ENCODE data around the gene CUEDC1. TPM values are rescaled to one million over a fixed set of nuclear protein-coding genes. Genes with fewer than 3 reads are reported as not detected.

The CUEDC1 gene
- polyA plus RNA-seq, 2 of the 4 experiments (the other 2 are of a cell fraction): 44.3 to 90.6 TPM

GRCh38 chr17:57902800-57903759 lies 52.1 kb downstream of the CUEDC1 start (continued):
- TF ChIP-seq EP300 (IDR thresholded peaks at IDR 0.05) (peak; percentile 36 to 72; a peak in 2 of 5 replicates), RAD21 (conservative IDR thresholded peaks at IDR 0.05 in 1 of 2, IDR thresholded peaks at IDR 0.05 in 1 of 2) (peak; percentile 41 to 53), JUNB (IDR thresholded peaks at IDR 0.05) (0 out of 2 replicates have a peak, but pooled peaks have one; percentile 55), ZNF302 (CRISPR knock-in tag; IDR thresholded peaks at IDR 0.05) (no peak), EHF (CRISPR knock-in tag; IDR thresholded peaks at IDR 0.05) (0 out of 2 replicates have a peak, but pooled peaks have one; percentile 19), ATOH8 (CRISPR knock-in tag; IDR thresholded peaks at IDR 0.05; ENCODE audit: low read depth) (0 out of 2 replicates have a peak, but pooled peaks have one; percentile 18), E2F6 (IDR thresholded peaks at IDR 0.05; ENCODE audit: borderline replicate concordance, low read depth) (peak; percentile 82), SMC3 (IDR thresholded peaks at IDR 0.05) (peak; percentile 49; the same call in 2 of the 3 replicates), MAX (IDR thresholded peaks at IDR 0.05) (peak; percentile 84; the same call in 1 of the 2 replicates), HDAC2 (IDR thresholded peaks at IDR 0.05) (no peak), GATA3 (IDR thresholded peaks at IDR 0.05; ENCODE audit: borderline replicate concordance) (peak; percentile 57), JUN (IDR thresholded peaks at IDR 0.05) (peak; percentile 84 to 89), HOXB13 (CRISPR knock-in tag; IDR thresholded peaks at IDR 0.05; ENCODE audit: low read depth) (peak; percentile 91)

- CTCF ChIA-PET: interaction anchor here (0.6 to 23.5 kb wide), 13 partner anchors 10 to 789 kb away, joined by 3 to 859 read pairs (median 6); partner anchors contain the start of genes CUEDC1, MRPS23 and VEZF1
- no peak for ATAC-seq
- POLR2A ChIA-PET: no interaction called here
- H3K9me3 ChIP-seq: no peaks in the 10 kb centered on the region
- H3K4me3 ChIP-seq: no peak overlapping the region
- no peak for DNase-seq (ENCODE audit: low read depth in 1 of 2, low spot score in 1 of 2)
- 84% methylated on average over 13 of the region's 13 CpGs for whole genome bisulfite sequencing (ENCODE audit: missing lambda C conversion rate)
- peaks cover 87% of the 10 kb centered on the region for H3K4me1 ChIP-seq
- no peak for FAIRE-seq
- H3K27ac ChIP-seq: peak overlapping the region; percentile 94 to 97
- no peak for TF ChIP-seq CBX8 (IDR thresholded peaks at IDR 0.05)
- TF ChIP-seq ESRRA (IDR thresholded peaks at IDR 0.05; ENCODE audit: borderline replicate concordance, low read length): no peak
- TF ChIP-seq POLR2A (IDR thresholded peaks at IDR 0.05; ENCODE audit: low read length): no peak
- TF ChIP-seq SREBF2 (IDR thresholded peaks at IDR 0.05): no peak
- peak; percentile 3 for TF ChIP-seq MAFK (IDR thresholded peaks at IDR 0.05; ENCODE audit: partially characterized antibody)
- no peak for TF ChIP-seq HOXB13 (CRISPR knock-in tag; IDR thresholded peaks at IDR 0.05; ENCODE audit: low read depth)
- no peak for TF ChIP-seq FOXS1 (CRISPR knock-in tag; IDR thresholded peaks at IDR 0.05)
- peak overlapping the region; percentile 77 for H3K4me2 ChIP-seq
These were observed 53.0 kb downstream of the CUEDC1 start for GRCh38 chr17:57902117-57902799.

GRCh38 chr17:57900991-57901743 lies 54.0 kb downstream of the CUEDC1 start:
- ATAC-seq: no peak
- peak overlapping the region; percentile 49 for H3K4me2 ChIP-seq
- peaks cover 79% of the 10 kb centered on the region for H3K4me1 ChIP-seq
- ChIA-PET POLR2A (interaction anchor here (0.8 to 1.2 kb wide), 2 partner anchors 34 to 78 kb away, joined by 3 read pairs; no protein-coding TSS in a partner anchor), CTCF (interaction anchor here (0.6 to 23.5 kb wide), 13 partner anchors 9 to 211 kb away, joined by 3 to 859 read pairs (median 4); partner anchors contain the start of genes CUEDC1 and MRPS23)
- DNase-seq (ENCODE audit: low read depth in 1 of 2, low spot score in 1 of 2): no peak
- H3K9me3 ChIP-seq: no peaks in the 10 kb centered on the region
- H3K4me3 ChIP-seq: no peak overlapping the region
- H3K27ac ChIP-seq: peak overlapping the region; percentile 94 to 97
- 0 out of 2 replicates have a peak, but pooled peaks have one; percentile 45 for TF ChIP-seq CHD4 (IDR thresholded peaks at IDR 0.05; ENCODE audit: borderline replicate concordance)
- no peak for TF ChIP-seq ELK1 (IDR thresholded peaks at IDR 0.05; ENCODE audit: low read depth, low read length)
- no peak for TF ChIP-seq RARB (CRISPR knock-in tag; IDR thresholded peaks at IDR 0.05)
- TF ChIP-seq RNF2 (IDR thresholded peaks at IDR 0.05; ENCODE audit: borderline replicate concordance, low read depth): no peak
- no peak for TF ChIP-seq CBX2 (IDR thresholded peaks at IDR 0.05; ENCODE audit: borderline replicate concordance, low read depth)
- TF ChIP-seq EHF (CRISPR knock-in tag; IDR thresholded peaks at IDR 0.05): no peak
- TF ChIP-seq KDM1A (IDR thresholded peaks at IDR 0.05; ENCODE audit: low read depth): peak; percentile 76; the same call in 1 of the 2 replicates
- 72% methylated on average over 6 of the region's 6 CpGs for WGBS (ENCODE audit: missing lambda C conversion rate)
- no peak for FAIRE-seq
